ENCODE results near the gene PTPN3.

Gene PTPN3

DNA sequence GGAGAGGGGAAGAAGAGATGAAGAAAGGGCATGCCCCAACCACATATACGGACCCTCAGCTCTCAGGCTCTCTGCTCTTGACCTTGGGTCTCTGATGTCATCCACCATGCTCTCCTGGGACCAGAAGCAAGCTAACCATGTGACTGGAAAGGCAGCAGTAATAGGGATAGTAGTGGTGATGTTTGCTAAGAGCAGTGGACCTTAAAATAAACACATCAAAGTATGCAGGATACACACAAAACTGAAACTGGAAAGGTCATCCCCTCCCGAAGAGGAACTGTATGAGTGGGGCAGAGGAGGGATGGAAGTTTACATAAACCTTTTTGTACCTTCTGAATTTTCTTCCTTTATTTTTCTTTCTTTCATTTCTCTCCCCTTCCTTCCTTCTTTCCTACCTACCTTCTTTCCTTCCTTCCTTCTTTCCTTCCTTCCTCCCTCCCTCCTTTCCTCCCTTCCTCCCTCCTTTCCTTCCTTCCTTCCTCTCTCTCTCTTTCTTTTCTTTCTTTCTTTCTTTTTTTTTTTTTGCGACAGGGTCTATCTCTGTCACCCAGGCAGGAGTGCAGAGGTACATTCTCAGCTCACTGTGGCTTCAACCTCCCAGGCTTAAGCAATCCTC lies 8.1 kb upstream of the PTPN3 start:
- H3K4me3 ChIP-seq (replicated peaks in 1 of 2; ENCODE audit: low read depth in 2 of 2, low read length in 2 of 2), result no peak overlapping the region
- TF ChIP-seq, protein P1, sequence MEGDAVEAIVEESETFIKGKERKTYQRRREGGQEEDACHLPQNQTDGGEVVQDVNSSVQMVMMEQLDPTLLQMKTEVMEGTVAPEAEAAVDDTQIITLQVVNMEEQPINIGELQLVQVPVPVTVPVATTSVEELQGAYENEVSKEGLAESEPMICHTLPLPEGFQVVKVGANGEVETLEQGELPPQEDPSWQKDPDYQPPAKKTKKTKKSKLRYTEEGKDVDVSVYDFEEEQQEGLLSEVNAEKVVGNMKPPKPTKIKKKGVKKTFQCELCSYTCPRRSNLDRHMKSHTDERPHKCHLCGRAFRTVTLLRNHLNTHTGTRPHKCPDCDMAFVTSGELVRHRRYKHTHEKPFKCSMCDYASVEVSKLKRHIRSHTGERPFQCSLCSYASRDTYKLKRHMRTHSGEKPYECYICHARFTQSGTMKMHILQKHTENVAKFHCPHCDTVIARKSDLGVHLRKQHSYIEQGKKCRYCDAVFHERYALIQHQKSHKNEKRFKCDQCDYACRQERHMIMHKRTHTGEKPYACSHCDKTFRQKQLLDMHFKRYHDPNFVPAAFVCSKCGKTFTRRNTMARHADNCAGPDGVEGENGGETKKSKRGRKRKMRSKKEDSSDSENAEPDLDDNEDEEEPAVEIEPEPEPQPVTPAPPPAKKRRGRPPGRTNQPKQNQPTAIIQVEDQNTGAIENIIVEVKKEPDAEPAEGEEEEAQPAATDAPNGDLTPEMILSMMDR (IDR thresholded peaks at IDR 0.05; ENCODE audit: low read depth, low read length), result no peak
- no peak for DNase-seq (ENCODE audit: low read depth in 2 of 2)

DNA sequence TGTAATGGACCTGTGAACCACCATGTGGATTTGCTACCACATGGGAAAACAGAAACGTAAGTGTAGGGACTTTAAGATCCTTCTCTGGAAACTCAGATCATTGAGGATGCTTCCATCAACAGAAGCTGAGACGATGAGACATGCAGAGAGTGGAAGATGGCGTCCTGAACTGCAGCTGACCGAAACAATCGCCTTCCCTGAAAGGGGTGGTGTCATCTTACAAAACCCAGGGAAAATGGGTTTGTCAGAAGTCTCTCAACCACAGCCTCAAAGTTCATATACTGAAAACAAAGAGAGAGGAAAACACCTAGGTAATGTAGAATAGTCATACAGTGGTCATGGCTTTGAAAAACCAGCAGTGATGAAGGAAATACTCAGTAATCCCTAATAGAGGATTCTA lies 6.6 kb upstream of the PTPN3 start:
- TF ChIP-seq, protein P1 (IDR thresholded peaks at IDR 0.05; ENCODE audit: low read depth, low read length), result no peak
- no peak overlapping the region for H3K4me3 ChIP-seq (replicated peaks in 1 of 2; ENCODE audit: low read depth in 2 of 2, low read length in 2 of 2)
- DNase-seq (ENCODE audit: low read depth in 2 of 2), result no peak

DNA sequence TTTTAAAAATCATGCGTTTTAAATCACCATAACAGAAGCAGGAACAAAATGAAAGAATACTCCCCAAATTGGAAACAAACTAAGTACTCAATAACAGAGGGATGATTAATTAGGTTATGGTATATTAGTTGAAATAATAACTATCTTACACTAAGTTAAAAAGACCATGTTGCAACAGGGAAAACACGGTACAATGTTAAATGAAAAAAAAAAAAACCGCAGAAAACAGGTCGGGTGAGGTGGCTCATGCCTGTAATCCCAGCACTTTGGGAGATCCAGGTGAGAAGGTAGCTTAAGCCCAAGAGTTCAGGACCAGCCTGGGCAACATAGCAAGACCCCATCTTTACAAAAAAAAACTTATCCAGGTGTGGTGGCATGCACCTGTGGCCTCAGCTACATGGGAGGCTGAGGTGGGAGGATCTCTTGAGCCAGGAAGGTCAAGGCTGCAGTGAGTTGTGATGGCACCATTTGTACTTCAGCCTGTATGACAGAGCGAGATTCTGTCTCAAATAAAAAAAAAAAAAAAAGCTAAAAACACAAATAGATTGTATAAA lies 2.4 kb upstream of the PTPN3 start:
- DNase-seq (ENCODE audit: low read depth in 2 of 2), result no peak
- no peak overlapping the region for H3K4me3 ChIP-seq (replicated peaks in 1 of 2; ENCODE audit: low read depth in 2 of 2, low read length in 2 of 2)
- TF ChIP-seq, protein P1 (IDR thresholded peaks at IDR 0.05; ENCODE audit: low read depth, low read length), result no peak

DNA sequence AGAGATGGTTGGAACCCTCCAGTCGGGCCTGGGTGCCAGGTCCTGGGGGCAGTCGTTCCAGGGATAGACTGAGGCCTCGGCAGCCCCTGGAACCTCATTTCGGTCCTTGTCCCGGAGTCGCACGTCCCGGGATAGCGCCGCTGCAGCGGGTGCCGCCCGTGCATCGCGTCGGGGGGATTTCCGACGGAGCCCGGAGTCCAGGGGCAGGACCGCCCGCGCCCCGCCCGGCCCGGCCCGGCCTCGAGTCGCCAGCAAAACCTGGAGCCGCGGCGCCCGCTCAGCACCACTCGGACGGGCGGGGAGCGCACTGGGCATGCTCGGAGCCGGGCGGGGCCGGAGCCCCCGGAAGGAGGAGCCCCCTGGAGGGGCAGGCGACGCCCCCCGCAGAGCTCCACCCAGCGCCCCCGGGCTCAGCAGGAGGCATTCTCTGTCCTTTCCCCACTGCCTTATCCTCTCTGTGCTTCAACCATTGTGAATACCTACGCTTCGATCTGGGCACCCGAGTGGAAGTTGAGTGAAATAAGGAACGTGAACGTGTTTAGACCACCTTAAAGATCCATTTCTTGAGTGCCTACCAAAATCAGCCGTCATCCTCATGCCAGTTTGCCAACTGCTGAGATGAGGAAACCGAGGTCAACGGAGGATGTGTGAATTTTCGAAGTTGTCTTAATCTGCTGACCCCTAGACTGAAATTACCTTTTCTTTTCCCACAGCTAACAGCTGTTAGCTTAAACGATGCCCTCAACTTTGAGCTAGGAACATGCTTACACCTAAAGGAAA lies 1.7 kb upstream of the PTPN3 start:
- peak overlapping the region; percentile 22 to 41 for H3K4me3 ChIP-seq (replicated peaks in 1 of 2; ENCODE audit: low read depth in 2 of 2, low read length in 2 of 2)
- DNase-seq (ENCODE audit: low read depth in 2 of 2), result peak; percentile 34 to 35
- TF ChIP-seq, protein P1 (IDR thresholded peaks at IDR 0.05; ENCODE audit: low read depth, low read length), result no peak

DNA sequence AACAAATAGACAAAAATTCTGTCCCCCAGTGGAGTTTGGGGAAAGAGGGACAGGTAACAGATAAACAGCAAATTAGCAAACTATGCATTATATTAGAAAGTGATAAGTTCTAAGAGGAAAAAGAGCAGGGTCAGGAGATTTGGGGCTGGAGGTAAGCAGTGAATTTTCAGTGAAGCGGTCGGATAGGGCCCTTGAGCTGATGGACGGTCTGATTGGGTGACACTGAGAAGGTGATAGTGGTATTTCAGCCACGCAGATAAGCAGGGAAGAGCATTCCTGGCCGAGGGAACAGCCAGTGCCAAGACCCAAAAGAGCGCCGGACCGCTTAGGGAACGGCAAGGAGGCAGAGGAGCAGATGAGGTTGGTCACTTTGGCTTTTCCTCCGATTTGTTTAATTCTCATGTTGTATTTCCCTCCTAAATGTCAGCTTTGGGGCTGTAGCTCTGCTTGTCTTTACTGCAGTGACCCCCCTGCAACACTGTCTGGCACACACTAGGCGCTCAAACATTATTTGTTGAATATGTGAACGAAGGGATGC lies 1.1 kb upstream of the PTPN3 start:
- DNase-seq (ENCODE audit: low read depth in 2 of 2), result no peak
- TF ChIP-seq, protein P1 (IDR thresholded peaks at IDR 0.05; ENCODE audit: low read depth, low read length), result no peak
- peak overlapping the region; percentile 22 to 41 for H3K4me3 ChIP-seq (replicated peaks in 1 of 2; ENCODE audit: low read depth in 2 of 2, low read length in 2 of 2)

DNA sequence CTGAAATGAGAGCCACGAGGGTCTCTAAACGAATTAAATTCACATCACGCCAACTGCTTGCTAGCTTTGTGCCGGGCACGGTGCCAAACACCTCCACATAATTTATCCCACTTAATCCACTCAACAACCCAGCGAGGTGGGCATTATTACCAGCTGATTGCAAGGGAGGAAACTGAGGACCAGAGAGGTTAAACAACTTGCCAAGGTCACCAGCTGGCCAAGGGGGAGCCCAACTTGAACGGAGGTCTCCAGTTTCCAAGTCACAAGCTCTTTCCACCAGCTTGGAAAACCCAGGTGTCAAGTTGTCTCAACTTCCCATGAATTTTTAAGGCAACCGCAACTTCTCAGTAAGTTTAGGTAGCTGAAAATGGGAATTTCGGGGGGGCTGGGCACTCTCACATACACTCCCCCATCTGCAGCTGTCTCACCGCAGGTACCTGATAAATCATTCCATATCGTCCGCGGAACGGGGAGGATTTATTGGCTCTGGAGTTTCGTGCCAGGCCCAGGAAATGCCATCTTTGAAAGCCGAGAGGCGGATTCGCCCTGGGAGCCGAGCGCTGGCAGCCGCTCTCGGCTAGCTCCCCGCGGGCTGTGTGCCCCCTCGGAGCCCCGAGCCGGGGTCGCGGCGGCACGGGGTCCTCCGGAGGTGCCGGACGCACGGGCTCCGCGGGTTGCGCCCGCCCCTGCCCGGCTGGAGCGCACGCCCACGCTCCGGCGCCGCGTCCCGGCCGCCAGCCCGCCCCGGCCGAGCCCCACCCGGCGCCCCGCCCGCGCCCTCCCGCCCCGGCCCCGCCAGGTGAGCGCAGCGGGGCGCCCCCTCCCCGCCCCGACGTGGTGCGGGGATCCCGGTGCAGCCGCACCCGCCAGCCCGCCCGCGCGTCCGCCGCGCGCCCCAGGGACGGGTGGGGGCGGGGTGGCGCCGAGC lies 617 bp downstream of the PTPN3 start:
- H3K4me3 ChIP-seq (replicated peaks in 1 of 2; ENCODE audit: low read depth in 2 of 2, low read length in 2 of 2), result peak overlapping the region; percentile 46 to 55
- TF ChIP-seq, protein P1 (IDR thresholded peaks at IDR 0.05; ENCODE audit: low read depth, low read length), result no peak
- no peak for DNase-seq (ENCODE audit: low read depth in 2 of 2)

Measured in cardiac fibroblast (primary cell).